Gastrocnemius medialis (tissue), 4 donors: ENCODE data around the gene FOXK1. TPM values are rescaled to one million over a fixed set of nuclear protein-coding genes. Genes with fewer than 3 reads are reported as not detected.

Experiments
- ATAC-seq, 2 donors: fragments of 150-250 bp; one replicate each; pipeline ENCODE4 v1.9.1; 2016
- DNase-seq, 2 donors: peaks; one replicate each; pipeline ENCODE4 v3.0.0-alpha.2; 2019
- H3K27ac ChIP-seq, 4 donors: fragments of 200-600 bp; sonication (generic); 1 replicate in 1 of 4; 2 replicates in 3 of 4; pipeline ENCODE4 v1.5.1; 2016 to 2018; ENCODE audit warnings: mild to moderate bottlenecking in 2 of 4, moderate library complexity in 1 of 4
- H3K27me3 ChIP-seq, 3 donors: fragments of 200-600 bp; sonication (generic) in 2 of 3; 1 replicate in 1 of 3; 2 replicates in 2 of 3; pipeline versions ENCODE4 v1.5.1 to v1.6.0; 2016 to 2019; ENCODE audit warnings: mild to moderate bottlenecking in 1 of 3, moderate library complexity in 1 of 3
- H3K36me3 ChIP-seq, 2 donors: fragments of 200-600 bp; sonication (generic) in 1 of 2; one replicate each; pipeline ENCODE4 v1.5.1; 2017 to 2018
- H3K4me1 ChIP-seq, 2 donors: fragments of 200-600 bp; sonication (generic) in 1 of 2; one replicate each; pipeline ENCODE4 v1.5.1; 2016 to 2017; ENCODE audit warnings: mild to moderate bottlenecking in 2 of 2
- H3K4me3 ChIP-seq, 4 donors: fragments of 200-600 bp; sonication (generic) in 3 of 4; 1 replicate in 1 of 4; 2 replicates in 3 of 4; pipeline ENCODE4 v1.5.1; 2016 to 2019; ENCODE audit warnings: mild to moderate bottlenecking in 2 of 4
- H3K9me3 ChIP-seq, 3 donors: fragments of 200-600 bp; sonication (generic) in 2 of 3; 1 replicate in 1 of 3; 2 replicates in 2 of 3; pipeline ENCODE4 v1.5.1; 2016 to 2019
- CTCF ChIP-seq, 5 experiments: fragments of 450-650 bp in 3 of 5; fragments of 200-600 bp in 2 of 5; sonication (generic) in 2 of 5; IDR thresholded peaks in 4 of 5; conservative IDR thresholded peaks in 1 of 5; 1 replicate in 4 of 5; 2 replicates in 1 of 5; pipeline ENCODE4 v1.5.1; 2016 to 2019; ENCODE audit warnings: antibody characterized with exemption in 5 of 5, mild to moderate bottlenecking in 3 of 5, moderate library complexity in 3 of 5
- POLR2A ChIP-seq, 2 donors: fragments of 450-650 bp; IDR thresholded peaks; one replicate each; pipeline ENCODE4 v1.6.1; 2017; ENCODE audit warnings: antibody characterized with exemption in 2 of 2, mild to moderate bottlenecking in 2 of 2, moderate library complexity in 2 of 2
- in situ Hi-C, 4 donors: fragments of 200-750 bp; cut with MboI; loops; one replicate each; pipeline versions ENCODE4 v1.15.0 to v1.8.0; 2017; ENCODE audit warnings: low sequenced_read_pairs in 4 of 4
- intact Hi-C: fragments of 100-400 bp; cut with DNase I; formaldehyde crosslinking; loops from one replicate; pipeline ENCODE4 v1.15.1; 2023; ENCODE audit warnings: low total_unique reads
- total RNA-seq, 4 donors: library from RNA; depleted of rRNA; stranded (reverse); fragments of >200 nt; gene quantifications; one replicate each; pipeline versions ENCODE4 v1.1.0 to v1.2.3, GENCODE V29; 2016

The FOXK1 gene
- total RNA-seq, 4 donors from 2014 or later = 9.8 to 43.6 (median 18.8) TPM

GRCh38 chr7:4687956-4688355, 5.9 kb downstream of the FOXK1 start:
- Histone ChIP-seq H3K4me1 (peaks cover 60 to 76% of the 10 kb centered on the region in 2 donors), H3K27ac (no peak overlapping the region), H3K27me3 (no peaks in the 10 kb centered on the region), H3K9me3 (no peaks in the 10 kb centered on the region), H3K4me3 (no peak overlapping the region), H3K36me3 (no peaks in the 10 kb centered on the region)
- intact Hi-C loops = no loop called here
- TF ChIP-seq CTCF (IDR thresholded peaks at IDR 0.05 in 4 of 5, conservative IDR thresholded peaks at IDR 0.05 in 1 of 5) (no peak), POLR2A (IDR thresholded peaks at IDR 0.05) (no peak)
- DNase-seq (no peak), ATAC-seq (no peak)
- in situ Hi-C loops = loop anchor here in 2 of 4 donors (10.0 kb wide), 1 partner anchor 57 kb away; no protein-coding TSS in a partner anchor

GRCh38 chr7:4689151-4689550, 7.1 kb downstream of the FOXK1 start:
- ATAC-seq (no peak), DNase-seq (no peak)
- no peaks in the 10 kb centered on the region for H3K27me3 ChIP-seq
- in situ Hi-C loops (loop anchor here in 2 of 4 donors (10.0 kb wide), 1 partner anchor 56 kb away; no protein-coding TSS in a partner anchor), intact Hi-C loops (no loop called here)
- H3K36me3 ChIP-seq = no peaks in the 10 kb centered on the region
- H3K4me3 ChIP-seq = no peak overlapping the region
- no peak for TF ChIP-seq CTCF (IDR thresholded peaks at IDR 0.05 in 4 of 5, conservative IDR thresholded peaks at IDR 0.05 in 1 of 5)
- TF ChIP-seq POLR2A (IDR thresholded peaks at IDR 0.05) = no peak
- H3K4me1 ChIP-seq = peaks cover 62 to 80% of the 10 kb centered on the region in 2 donors
- H3K9me3 ChIP-seq = no peaks in the 10 kb centered on the region
- H3K27ac ChIP-seq = no peak overlapping the region

- H3K4me3 ChIP-seq = no peak overlapping the region
- no peak for ATAC-seq
These were observed 7.6 kb downstream of the FOXK1 start for GRCh38 chr7:4689668-4690067.

GRCh38 chr7:4690953-4691856, 9.1 kb downstream of the FOXK1 start:
- intact Hi-C loops = no loop called here

More at GRCh38 chr7:4689668-4690067, 7.6 kb downstream of the FOXK1 start:
- intact Hi-C loops = no loop called here
- Histone ChIP-seq H3K27me3 (no peaks in the 10 kb centered on the region), H3K4me1 (peaks cover 62 to 80% of the 10 kb centered on the region in 2 donors), H3K27ac (peak overlapping the region in 3 of 4 donors; percentile 19 to 39 (median 30)), H3K36me3 (no peaks in the 10 kb centered on the region), H3K9me3 (no peaks in the 10 kb centered on the region)
- no peak for DNase-seq
- TF ChIP-seq CTCF (IDR thresholded peaks at IDR 0.05 in 4 of 5, conservative IDR thresholded peaks at IDR 0.05 in 1 of 5) (no peak), POLR2A (IDR thresholded peaks at IDR 0.05) (no peak)
- in situ Hi-C loops = loop anchor here in 3 of 4 donors (5.0 to 10.0 kb wide), 2 partner anchors 53 to 55 kb away; no protein-coding TSS in a partner anchor

More at GRCh38 chr7:4690953-4691856, 9.1 kb downstream of the FOXK1 start:
- H3K27me3 ChIP-seq = no peaks in the 10 kb centered on the region
- ATAC-seq (no peak), DNase-seq (no peak)
- H3K36me3 ChIP-seq = no peaks in the 10 kb centered on the region
- peak overlapping the region in 3 of 4 donors; percentile 22 to 98 (median 27) for H3K27ac ChIP-seq
- peaks cover 61 to 76% of the 10 kb centered on the region in 2 donors for H3K4me1 ChIP-seq
- H3K9me3 ChIP-seq = no peaks in the 10 kb centered on the region
- in situ Hi-C loops = loop anchor here in 1 of 4 donors (5.0 kb wide), 1 partner anchor 51 kb away; no protein-coding TSS in a partner anchor
- H3K4me3 ChIP-seq = no peak overlapping the region
- TF ChIP-seq CTCF (IDR thresholded peaks at IDR 0.05 in 4 of 5, conservative IDR thresholded peaks at IDR 0.05 in 1 of 5) = no peak
